Endothelial cell (in vitro differentiated cells): ENCODE data around the gene RPP25L. TPM values are rescaled to one million over a fixed set of nuclear protein-coding genes. Genes with fewer than 3 reads are reported as not detected.

Source experiments
- DNase-seq: peaks from one replicate; pipeline ENCODE4 v3.0.0; 2021; ENCODE audit warnings: low spot score
- H3K27ac Mint-ChIP-seq: one replicate; pipeline ENCODE4 v1.8.0; 2021; ENCODE audit warnings: mixed read lengths, inconsistent platforms; ENCODE audit not compliant: unreplicated experiment
- H3K27me3 Mint-ChIP-seq: one replicate; pipeline ENCODE4 v1.8.0; 2021; ENCODE audit warnings: mild to moderate bottlenecking, moderate library complexity, mixed read lengths, inconsistent platforms; ENCODE audit not compliant: unreplicated experiment
- H3K36me3 Mint-ChIP-seq: one replicate; pipeline ENCODE4 v1.8.0; 2021; ENCODE audit warnings: mild to moderate bottlenecking, low read depth, mixed read lengths, inconsistent platforms; ENCODE audit not compliant: unreplicated experiment
- H3K4me1 Mint-ChIP-seq: one replicate; pipeline ENCODE4 v1.8.0; 2021; ENCODE audit warnings: mild to moderate bottlenecking, mixed read lengths, inconsistent platforms; ENCODE audit not compliant: unreplicated experiment
- H3K4me3 Mint-ChIP-seq: one replicate; pipeline ENCODE4 v1.8.0; 2021; ENCODE audit warnings: mild to moderate bottlenecking, mixed read lengths, inconsistent platforms; ENCODE audit not compliant: unreplicated experiment
- H3K9me3 Mint-ChIP-seq: one replicate; pipeline ENCODE4 v1.8.0; 2021; ENCODE audit warnings: mixed read lengths, inconsistent platforms; ENCODE audit not compliant: unreplicated experiment
- total RNA-seq: library from RNA; stranded (reverse); fragmentation: NEBNext Ultra II Directional; extraction: Animal tissue kit (Norgen Biotek cat#: 25700); gene quantifications from one replicate; pipeline ENCODE4 v1.2.1, GENCODE V29; 2021; ENCODE audit not compliant: unreplicated experiment
- TF ChIP-seq, protein P1 (sequence below): fragments of 200-600 bp; sonication (generic); IDR thresholded peaks from one replicate; pipeline ENCODE4 v1.5.0; 2021; ENCODE audit warnings: antibody characterized with exemption; ENCODE audit not compliant: unreplicated experiment

RPP25L gene
- total RNA-seq, 1 donor from 2014 or later, result 12.9 TPM

DNA sequence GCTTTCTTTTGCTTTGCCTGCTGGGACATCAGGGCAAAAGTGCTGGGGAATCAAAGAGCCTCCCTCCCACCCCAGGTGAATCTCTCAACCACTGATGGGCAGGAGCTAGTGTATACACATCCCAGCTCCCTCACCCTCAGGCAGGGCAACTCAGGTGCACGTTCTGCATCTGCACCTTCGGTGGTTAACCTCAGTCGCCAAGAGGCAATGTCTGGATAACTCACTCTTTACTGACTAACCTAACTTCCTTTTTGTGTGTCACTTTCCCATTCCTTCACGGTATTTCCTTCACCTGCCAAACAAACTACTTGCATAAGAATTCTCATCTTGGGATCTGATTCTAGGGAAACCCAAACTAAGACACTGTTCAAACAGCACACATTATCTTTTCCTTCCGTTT, 48.6 kb downstream of the RPP25L start:
- TF ChIP-seq, protein P1, sequence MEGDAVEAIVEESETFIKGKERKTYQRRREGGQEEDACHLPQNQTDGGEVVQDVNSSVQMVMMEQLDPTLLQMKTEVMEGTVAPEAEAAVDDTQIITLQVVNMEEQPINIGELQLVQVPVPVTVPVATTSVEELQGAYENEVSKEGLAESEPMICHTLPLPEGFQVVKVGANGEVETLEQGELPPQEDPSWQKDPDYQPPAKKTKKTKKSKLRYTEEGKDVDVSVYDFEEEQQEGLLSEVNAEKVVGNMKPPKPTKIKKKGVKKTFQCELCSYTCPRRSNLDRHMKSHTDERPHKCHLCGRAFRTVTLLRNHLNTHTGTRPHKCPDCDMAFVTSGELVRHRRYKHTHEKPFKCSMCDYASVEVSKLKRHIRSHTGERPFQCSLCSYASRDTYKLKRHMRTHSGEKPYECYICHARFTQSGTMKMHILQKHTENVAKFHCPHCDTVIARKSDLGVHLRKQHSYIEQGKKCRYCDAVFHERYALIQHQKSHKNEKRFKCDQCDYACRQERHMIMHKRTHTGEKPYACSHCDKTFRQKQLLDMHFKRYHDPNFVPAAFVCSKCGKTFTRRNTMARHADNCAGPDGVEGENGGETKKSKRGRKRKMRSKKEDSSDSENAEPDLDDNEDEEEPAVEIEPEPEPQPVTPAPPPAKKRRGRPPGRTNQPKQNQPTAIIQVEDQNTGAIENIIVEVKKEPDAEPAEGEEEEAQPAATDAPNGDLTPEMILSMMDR, result no peak
- H3K4me3 Mint-ChIP-seq, result no peak overlapping the region
- H3K36me3 Mint-ChIP-seq, result peaks cover 6% of the 10 kb centered on the region
- H3K9me3 Mint-ChIP-seq, result no peaks in the 10 kb centered on the region
- H3K27ac Mint-ChIP-seq, result no peak overlapping the region
- peaks cover 22% of the 10 kb centered on the region for H3K27me3 Mint-ChIP-seq
- peaks cover 44% of the 10 kb centered on the region for H3K4me1 Mint-ChIP-seq
- DNase-seq, result no peak

DNA sequence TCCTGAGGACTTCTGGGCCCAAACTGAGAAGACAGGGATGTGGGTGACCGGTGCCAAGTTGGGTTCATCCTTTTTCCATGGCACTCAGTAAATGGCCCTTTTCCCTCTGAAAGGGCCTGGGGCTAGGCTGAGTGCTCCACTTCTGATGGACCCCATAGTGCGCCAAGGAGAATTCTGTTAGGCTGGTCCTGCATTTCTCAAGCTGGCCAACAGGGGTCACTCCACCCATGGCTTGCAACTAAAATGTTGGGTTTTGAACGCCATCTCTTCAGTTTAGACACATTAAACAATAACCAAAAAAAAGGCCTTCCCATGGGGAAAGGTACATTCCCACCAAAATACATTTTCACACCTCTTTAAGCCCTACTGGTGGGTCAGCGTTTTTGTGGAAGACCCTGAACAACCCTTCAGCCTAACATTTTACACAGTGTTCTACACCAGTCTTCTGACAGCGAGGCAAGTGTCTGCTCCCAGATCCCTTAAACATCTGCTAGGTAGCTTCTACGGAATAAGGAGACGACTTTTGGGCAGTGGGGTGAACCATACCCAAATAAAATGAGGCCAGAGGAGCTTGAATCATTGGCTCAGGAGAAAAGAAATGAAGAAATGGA, 49.7 kb downstream of the RPP25L start:
- no peaks in the 10 kb centered on the region for H3K9me3 Mint-ChIP-seq
- H3K27ac Mint-ChIP-seq, result no peak overlapping the region
- H3K4me3 Mint-ChIP-seq, result no peak overlapping the region
- DNase-seq, result no peak
- peaks cover 44% of the 10 kb centered on the region for H3K4me1 Mint-ChIP-seq
- peaks cover 23% of the 10 kb centered on the region for H3K27me3 Mint-ChIP-seq
- peaks cover 6% of the 10 kb centered on the region for H3K36me3 Mint-ChIP-seq
- TF ChIP-seq, protein P1, result peak; percentile 91

DNA sequence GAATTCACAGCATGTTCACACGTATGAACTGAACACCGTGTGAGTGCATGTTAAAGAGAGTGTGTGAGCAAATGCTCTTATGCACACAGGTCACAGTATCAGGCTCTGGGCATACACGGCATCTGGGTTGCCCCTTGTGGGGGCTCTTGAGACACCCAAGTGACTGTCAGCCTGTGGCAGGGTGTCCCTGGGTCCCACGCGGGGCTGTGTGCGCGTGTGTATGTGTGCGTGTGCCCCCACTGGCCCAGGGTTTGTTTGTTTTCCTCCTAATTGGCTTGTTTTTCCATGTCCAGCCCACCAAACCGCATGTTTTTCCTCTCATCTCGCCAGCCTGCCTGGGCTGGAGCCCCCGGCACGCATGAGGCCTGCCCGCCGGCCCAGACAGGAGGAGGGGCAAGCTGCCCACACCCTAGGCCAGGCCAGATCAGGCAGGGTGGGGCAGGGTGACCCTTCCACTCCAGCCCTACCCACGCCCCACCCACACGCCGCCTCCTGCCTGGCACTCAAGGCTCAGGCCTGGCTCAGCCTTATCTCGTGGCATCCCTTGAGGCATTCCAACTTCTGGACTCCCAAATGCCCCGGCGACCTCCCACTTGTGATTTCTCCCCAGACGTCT, 51.2 kb downstream of the RPP25L start:
- TF ChIP-seq, protein P1, result no peak
- Mint-ChIP-seq H3K4me3 (no peak overlapping the region), H3K9me3 (no peaks in the 10 kb centered on the region), H3K4me1 (peaks cover 40% of the 10 kb centered on the region), H3K27me3 (peaks cover 22% of the 10 kb centered on the region), H3K36me3 (no peaks in the 10 kb centered on the region), H3K27ac (no peak overlapping the region)
- DNase-seq, result no peak

Other genes starting within 250 kb of the RPP25L start
- gene MYORG, start 235.2 kb downstream of the RPP25L start, total RNA-seq, result 77.0 TPM
- gene FAM219A, start 153.5 kb downstream of the RPP25L start, total RNA-seq, result 55.3 TPM
- gene DNAI1, start 153.3 kb downstream of the RPP25L start, total RNA-seq, result 0.74 TPM
- 4.1 TPM for gene ENHO, start 89.1 kb downstream of the RPP25L start, total RNA-seq
- 3.1 TPM for gene CNTFR, start 22.4 kb downstream of the RPP25L start, total RNA-seq
- 81.5 TPM for gene DCTN3, start 8.4 kb upstream of the RPP25L start, total RNA-seq
- gene ARID3C, start 17.0 kb upstream of the RPP25L start, total RNA-seq, result not detected
- 25.9 TPM for gene SIGMAR1, start 25.7 kb upstream of the RPP25L start, total RNA-seq
- 53.1 TPM for gene GALT, start 34.6 kb upstream of the RPP25L start, total RNA-seq
- gene IL11RA, start 40.1 kb upstream of the RPP25L start, total RNA-seq, result 61.4 TPM
- gene CCL27, start 50.6 kb upstream of the RPP25L start, total RNA-seq, result not detected
- not detected for gene CCL19, start 79.2 kb upstream of the RPP25L start, total RNA-seq
- not detected for gene CCL21, start 98.0 kb upstream of the RPP25L start, total RNA-seq